Activated CD4-positive, alpha-beta T cell treated with anti-CD3 and anti-CD28 coated beads, Interleukin-2, amount 50 U/mL, for 24 hours (primary cell): ENCODE measurements around the gene CYBC1.
A peak's percentile ranks its signal among the peaks of the same experiment; 100 is the strongest.

Experiments used
- DNase-seq, 2 donors: peaks; one replicate each; pipeline ENCODE4 v3.0.0-alpha.2; 2020; ENCODE audit warnings: low read depth in 1 of 2, low spot score in 1 of 2

CYBC1 gene

DNA sequence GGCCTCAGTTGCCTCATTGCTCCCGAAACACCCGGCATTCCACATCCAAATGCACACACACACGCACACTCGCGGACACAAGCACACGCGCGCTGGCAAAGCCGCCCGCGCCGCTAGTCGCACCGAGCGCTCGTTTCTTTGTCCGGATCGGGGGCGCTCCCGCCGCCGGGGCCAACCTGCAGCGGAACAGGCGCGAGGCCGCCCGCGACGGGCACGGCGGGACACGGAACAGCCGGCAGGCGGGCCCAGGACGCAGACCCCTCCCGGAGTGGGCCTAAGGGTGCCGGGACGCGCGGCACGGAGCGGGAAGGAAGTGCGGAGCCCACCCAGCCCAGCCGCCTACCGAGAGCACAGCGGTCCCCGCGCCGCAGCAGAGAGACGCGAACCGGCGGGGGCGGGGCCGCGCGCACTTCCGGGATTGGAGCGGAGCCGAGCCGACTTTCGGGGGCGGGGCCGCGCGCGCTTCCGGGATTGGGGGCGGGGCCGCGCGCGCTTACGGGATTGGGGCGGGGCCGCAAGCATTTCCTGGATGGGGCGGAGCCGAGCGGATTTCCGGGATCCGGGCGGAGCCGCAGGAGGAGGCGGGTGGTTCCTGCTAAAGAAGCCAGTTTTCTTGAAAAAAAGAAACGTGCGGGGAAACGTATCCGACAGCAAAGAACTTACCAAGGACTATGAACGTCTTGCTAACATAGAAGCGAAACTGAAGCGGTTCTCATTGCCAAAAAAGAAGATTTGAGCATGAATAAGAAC lies at the start of gene CYBC1:
CYBC1 (minus strand) TSS at position 396 of the 750 bp plus-strand sequence. CDS start 1,498 bp downstream, outside the sequence.
- DNase-seq = peak; percentile 90 to 91

DNA sequence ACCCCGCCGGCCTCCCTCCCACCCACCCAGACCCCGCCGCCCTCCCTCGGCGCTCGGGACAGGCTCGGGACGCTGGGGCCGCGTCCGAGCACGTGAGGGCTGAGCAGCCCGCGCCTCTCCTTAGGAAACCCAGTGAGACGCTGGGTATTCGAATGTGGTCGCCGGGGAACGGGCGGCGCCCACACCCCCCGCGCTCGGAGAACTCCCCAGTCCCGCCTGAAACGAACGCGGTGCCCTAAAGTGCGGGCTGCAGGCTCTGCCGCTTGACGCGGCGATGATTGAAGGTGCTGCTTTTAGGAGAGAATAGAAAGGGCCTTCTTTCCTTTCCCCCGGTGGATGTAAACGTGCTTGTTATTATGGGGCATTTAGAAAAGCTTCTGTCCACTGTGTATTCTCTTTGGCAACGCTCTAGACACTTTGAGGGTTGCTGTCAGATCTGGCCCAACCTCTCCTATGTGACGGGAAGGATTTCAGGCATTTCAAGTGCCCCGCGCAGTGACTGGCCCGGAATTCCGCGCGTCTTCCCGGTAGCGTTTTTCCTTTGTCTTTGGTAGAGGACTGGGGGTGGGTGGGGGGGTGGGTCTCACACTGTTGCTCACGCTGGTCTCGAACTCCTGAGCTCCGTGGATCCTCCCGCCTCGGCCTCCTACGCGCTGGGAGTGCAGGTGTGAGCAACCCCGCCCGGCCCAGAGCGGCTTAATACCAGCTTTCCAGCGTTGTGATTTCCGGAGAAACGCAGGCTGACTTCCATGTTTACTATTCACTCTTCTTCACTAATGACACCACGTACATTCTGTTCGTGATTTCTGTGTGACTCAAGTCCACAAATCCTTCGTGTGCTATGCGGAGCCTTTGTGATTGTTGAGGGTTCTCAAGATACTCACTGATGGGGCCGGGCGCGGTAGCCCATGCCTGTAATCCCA lies 47.2 kb upstream of the CYBC1 start:
- DNase-seq = peak in 1 of 2 donors; percentile 21

DNA sequence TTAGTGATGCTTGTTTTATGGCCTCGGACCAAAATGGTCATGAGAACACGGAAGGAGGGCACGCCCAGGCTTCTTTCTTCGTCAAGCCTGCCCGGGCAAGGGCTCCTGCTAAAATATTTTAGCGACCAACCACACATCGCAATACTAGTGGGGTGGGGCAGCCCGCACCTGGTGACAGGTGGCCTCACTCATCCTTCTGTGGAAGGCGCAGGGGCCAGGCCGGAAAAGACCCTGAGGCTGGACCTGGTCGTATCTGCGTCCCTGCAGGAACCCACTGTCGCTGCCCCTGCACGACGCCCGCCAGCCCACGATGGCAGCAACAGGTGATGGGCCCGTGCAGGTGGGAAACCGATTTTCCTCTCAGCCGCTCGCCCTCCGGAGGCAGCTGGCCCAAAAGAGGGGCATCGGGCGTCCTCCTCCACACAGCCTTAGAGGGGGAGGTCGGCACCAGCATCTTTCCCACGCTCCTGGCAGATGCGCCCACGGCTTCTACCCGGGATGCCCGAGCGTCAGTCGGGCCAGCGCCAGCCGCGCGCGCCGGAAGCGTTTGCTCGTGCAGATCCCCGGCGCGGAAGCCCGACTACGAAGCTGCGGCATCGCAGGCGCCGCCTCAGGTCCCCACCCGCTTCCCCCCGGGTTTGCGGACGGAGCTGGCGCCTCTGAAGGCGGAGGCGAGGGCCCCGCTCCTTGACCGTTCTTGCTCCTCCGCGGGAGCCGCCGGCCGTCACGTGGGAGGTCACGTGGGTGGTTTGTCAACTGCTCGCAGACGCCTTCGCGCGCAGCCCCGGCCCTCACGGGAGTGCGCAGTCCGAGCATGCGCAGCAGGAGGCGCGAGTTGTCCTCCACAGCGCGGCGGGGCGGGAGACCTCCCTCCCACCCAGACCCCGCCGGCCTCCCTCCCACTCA lies 46.2 kb upstream of the CYBC1 start:
- DNase-seq = peak; percentile 81 to 87

DNA sequence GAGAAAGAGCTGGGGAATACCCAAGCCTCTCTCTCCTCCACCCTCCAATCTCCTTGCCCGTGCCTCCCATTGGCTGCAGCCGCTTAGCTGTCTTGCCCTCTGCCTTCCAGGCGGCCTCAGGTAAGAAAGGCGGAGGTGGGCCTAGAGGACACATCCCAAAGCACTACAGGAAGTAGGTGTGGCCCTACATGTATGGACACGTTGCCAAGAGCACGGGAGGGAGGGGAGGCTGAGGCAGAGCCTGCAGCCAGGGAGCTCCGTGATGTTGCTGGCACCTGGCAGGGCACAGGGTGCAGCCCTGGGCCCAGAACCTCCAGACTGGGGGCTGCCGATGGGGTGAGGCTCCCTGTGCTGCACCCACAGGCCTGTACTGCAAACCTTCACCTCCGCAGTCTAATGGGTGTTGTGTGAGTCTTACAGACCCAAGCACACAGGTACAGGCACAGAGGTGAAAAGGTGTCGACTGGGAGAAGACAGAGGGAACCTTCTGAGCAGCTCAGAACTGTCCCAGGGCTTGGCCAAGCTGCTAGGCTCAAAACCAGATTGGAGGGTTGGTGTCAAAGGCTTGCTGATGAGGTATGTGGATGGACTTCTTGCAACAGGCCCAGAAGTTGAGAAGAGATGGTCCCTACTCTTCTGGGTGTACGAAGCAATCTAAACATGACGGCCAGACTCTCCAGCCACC lies 45.4 kb upstream of the CYBC1 start:
- no peak for DNase-seq

DNA sequence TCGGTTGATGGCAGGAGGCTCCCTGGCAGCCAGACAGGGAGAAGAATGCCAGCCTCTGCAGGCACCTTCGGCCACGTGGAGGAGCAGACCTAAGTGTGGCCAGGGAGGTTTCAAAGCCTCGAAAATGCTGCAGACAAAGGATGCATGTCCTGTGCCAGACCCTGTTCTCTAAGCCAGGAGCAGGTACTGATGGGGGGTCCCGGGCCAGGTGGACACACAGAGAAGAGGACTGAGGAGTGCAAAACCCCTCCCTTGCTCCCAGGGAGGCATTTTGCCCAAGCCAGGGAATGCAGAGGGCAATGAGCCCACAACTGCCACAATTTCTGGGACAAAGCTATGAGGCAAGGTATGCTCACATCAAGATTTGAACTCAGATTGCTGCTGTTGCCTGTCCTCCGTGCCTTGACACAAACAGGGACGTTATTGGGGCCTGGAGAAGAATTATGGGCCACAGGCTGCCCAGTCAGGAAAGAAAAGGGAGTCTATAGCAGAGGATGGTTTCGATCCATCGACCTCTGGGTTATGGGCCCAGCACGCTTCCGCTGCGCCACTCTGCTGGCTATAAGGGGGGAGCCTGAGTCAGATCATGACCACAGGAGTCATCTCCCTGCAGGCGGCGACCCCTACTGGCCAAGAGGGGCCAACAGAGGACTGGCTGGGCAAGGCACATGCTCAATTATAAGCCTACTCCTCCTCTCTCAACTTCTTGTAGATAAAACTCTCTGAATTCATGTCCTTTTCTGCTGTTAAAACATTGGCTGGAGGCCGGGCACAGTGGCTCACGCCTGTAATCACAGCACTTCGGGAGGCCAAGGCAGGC lies 43.9 kb upstream of the CYBC1 start:
- peak; percentile 82 to 91 for DNase-seq

DNA sequence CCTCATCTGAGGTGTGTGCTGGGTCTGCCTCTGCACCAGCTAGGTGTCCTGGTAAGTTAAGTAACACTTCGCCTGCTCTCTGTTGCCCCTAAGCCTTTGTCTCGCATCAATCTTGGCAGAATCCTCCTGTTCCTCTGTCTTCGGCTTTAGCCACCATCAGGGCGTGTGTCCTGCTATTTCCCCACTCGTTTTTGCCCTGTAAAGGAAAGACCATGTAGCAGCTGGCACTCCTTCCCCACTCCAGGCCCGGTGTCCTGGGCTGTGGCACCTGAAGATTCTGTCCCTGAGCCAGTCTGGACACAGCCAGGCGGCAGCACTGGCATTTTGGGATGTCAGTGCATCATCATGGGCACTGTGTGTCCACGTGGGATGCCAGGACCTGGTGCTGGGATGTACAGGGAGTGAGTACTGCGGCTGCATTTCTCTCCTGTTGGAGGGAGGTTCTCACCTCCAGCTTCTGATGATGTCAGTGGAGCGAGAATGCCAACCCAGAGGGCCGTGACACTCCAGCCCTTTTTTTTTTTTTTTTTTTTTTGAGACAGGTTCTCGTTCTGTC lies 42.8 kb upstream of the CYBC1 start:
- no peak for DNase-seq

DNA sequence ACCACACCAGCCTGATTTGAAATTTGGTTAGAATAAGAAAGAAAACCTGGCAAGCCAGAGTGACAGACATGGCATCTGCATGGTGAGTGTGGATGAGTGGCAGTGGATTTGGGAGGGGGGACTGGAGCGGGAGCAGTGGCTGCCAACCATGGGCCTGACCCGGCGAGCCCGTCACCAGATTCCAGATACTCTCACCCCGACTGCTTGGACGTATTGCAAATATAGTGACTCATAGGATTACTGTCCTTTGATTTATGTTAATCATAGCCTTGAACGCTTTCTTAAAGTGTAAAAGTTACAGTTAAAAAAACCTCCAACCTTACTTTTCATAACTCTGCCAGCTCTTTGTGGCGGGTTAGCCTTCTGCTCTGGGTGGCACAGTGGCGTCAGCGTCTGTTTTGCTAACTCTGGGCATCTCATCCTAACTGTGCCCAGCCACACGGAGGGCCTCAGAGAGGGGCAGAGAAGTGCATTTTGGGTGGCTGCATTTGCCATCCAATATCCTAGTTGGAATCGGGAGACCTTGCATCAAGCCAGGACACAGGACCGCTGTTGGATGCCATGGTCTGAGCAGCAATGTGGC lies 42.2 kb upstream of the CYBC1 start:
- no peak for DNase-seq

DNA sequence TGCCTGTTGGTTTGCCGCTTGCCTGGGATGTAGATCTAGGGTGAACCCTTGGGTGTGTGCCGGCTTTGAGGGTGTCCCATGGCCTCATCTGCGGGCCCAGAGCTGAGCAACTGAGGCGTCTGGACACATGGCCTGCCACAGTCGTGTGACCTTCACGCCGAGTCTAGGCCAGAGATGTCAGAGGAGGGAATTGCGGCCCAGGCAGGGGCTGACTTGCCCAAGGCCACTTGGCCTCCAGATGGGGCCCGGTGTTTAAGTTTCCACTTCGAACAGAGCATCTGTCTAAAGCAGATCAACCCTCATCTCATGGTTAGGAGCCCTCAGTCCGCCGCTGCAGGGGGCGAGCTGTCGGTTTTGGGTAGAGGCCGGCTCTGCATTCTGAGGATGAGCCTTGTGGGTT lies 41.0 kb upstream of the CYBC1 start:
- DNase-seq = no peak

DNA sequence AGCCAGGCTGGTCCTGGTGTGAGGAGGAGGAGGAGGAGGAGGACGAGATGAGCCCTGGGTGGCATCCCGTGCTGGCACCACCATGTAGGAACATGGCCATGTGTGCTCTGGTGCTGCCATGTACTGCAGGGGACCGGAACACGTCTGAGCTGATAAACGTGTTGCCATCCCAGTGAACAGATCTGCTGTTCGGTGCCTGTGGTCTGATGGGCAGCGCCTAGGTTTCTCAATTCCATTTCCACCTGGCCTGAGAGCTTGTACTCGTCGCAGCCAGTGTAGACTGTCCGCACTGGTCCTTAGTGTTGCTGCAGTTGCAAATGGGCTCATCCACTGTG lies 40.6 kb upstream of the CYBC1 start:
- DNase-seq = no peak

DNA sequence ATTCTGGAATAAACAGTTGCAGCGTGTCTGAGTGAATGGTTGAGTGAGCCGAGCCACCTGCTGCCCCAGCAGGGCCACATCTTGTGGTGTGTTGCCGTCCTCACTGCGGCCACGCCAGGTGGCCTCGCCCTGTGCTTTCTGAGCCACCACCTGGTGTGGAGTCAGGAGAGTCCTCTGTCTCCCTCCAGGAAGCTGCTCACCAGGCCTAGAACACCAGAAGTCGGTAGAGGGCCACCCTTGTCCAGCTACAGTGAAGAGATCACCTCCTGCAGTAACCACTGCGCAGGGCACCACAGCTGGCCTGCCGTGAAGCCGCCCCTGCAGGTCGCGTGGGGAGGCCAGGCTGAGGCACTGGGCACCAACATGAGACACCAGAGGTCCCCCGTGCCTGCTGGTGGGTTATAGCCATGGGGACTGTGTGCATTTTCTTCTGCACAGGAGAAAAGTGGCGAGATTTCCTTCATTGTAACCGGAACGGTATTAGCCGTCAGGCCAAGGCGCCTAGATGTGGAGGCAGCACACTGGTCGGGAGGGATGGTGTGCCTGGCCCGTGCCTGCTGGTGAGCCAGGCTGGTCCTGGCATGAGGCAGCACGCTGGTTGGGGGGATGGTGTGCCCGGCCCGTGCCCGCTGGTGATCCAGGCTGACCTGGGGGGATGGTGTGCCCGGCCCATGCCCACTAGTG lies 40.1 kb upstream of the CYBC1 start:
- no peak for DNase-seq

DNA sequence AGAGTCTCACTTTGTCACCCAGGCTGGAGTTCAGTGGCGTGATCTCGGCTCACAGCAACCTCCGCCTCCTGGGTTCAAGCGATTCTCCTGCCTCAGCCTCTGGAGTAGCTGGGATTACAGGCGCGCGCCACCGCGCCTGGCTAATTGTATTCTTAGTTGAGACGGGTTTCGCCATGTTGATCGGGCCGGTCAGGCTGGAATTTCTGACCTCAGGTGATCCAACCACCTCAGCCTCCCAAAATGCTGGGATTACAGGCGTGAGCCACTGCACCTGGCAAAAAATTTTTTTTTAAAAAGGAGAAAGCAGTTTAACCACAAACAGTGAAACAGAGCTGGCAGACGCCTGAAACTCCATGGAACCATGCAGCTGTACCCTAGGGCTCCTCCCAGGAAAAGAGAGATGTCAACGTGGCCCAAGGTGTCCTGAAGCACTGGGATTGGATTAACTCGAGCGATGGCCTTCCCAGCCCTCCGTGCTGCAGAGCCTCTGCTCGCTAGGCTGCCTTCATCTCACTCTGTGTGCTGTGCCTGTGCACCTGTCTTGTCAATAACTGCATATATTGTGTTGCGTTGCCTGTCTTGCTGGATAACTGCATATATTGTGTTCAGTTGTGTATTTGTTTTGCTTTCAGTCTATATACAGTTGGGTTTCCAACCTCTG lies 39.4 kb upstream of the CYBC1 start:
- DNase-seq = no peak

DNA sequence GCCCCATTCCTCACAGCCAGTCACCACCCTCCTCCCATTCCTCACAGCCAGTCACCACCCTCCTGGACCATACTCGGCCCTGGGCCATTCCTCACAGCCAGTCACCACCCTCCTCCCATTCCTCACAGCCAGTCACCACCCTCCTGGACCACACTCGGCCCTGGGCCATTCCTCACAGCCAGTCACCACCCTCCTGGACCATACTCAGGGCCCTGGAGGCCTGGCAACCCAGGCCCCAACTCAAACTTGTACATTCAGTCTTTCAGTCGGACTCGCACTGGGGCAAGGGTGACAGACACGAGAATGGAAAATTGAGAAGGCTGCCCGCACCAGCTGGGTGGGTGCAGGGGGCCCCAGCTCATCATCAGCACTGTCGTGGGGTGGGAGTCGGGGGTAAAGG lies 38.6 kb upstream of the CYBC1 start:
- DNase-seq = no peak

DNA sequence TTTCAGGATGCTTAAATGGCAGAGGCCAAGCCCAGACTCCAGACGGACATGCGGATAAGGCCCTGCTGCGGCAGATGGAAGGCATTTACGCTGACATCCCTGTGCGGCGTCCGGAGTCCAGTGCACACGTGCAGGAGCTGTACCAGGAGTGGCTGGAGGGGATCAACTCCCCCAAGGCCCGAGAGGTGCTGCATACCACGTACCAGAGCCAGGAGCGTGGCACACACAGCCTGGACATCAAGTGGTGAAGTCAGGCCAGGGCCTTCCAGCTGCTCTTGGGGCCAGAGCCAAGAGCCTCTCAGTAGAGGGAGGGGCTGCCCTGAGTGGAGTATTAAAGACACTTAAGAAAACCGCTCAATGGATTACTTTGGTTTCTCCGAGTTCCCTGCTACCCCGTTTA lies 37.4 kb upstream of the CYBC1 start:
- DNase-seq = no peak

DNA sequence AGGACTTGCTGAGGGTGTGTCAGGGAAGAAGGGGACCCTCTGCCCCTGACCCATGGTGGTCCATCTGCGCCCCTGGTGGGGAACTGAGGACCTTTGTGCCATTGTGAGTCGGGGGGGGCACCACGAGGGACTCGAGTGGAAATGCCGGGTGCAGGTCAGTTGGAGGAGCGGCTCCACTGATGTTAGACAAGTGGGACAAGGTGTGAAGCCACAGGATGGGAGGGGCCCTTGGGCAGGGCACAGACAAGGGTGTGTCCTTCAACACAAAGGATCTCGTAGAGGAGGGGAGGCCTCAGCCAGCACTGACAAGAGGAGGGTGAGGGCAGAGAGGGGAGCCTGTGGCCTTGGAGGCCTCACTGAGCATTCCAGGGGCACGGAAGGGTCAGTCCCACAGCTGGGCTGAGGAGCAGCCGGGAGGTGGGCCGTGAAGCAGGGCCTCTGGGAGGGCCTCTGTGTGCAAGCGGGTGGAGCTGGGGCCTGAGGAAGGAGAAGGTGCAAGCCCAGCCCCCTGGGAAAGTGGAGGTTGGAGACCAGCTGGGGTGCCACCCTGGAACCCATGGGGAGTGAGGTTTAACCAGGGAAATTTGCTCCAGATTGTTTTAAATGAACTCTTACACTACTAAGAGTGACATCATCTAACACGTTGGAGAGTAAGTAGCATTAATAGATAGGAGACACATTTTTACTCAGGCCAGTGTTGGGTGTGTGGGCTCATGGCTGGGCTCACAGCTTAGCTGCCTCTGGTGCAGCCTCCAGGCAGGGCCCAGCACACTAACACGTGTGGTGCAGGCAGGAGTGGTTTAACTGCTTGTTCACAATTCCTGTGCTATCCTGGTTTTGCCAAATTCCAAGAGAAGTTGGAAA lies 35.9 kb upstream of the CYBC1 start:
- DNase-seq = no peak

DNA sequence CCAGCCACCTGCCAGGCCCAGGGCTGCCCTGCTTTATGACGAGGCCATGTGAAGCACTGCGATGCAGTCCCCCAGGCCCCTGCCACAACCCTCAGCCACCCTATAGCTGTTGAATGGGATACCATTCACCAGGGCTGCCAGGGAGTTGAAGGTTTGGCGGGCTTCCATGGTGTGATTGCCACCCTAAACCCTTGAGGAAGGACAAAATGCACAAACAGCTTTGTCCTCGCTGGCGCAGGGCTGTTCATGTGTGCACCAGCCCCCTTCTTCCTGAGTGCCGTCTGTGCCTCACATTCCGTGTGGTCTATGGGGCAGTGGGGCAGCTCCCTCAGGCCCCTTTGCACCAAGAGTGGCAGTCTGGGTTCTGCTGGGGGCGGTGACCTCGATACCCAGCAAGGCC lies 33.3 kb upstream of the CYBC1 start:
- no peak for DNase-seq

DNA sequence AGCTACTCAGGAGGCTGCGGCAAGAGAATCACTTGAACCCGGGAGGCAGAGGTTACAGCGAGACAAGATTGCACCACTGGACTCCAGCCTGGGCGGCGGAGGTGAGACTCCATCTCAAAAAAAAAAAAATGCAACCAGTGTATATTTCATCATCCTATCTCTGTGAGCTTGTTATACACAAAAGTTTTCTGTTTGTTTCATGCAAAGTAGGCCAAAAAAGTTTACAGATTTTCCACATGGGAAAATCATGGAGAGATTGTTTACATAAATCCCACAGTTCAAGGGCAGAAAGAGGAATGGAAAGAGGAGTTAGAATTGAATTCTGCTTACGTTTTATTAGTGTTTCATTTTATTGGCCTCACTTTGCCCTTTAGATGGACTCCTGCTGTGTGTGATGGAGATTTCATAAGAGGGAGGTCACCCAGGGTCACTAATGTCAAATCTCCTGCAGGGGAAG lies 32.7 kb upstream of the CYBC1 start:
- DNase-seq = no peak

DNA sequence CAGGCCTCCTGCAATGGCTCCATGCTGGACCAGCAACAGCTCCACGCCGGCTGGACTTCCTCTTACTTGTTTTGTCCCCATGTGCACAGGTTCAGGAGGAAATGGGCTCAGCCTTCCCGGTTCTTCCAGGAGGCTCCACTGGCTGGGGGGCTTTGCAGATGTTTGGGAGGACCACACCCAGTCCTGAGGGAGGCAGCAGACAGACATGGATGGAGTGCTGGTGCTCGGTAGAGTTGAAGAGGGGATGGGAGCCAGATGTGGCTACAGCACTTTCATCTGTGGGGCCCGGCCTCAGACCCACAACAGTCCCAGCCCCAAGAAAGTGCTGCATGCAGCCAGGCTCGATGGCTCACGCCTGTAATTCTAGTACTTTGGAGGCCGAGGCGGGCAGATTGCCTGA lies 29.8 kb upstream of the CYBC1 start:
- DNase-seq = no peak
